HG03432 (cell line): Measurements from ENCODE around the gene HOXA4.

Source experiments
- ATAC-seq: cut with Tn5 transposase; IDR thresholded peaks from one replicate; pipeline ENCODE4 v1.9.1; 2021; ENCODE audit warnings: mild to moderate bottlenecking, moderate library complexity; ENCODE audit not compliant: unreplicated experiment

The HOXA4 gene

DNA sequence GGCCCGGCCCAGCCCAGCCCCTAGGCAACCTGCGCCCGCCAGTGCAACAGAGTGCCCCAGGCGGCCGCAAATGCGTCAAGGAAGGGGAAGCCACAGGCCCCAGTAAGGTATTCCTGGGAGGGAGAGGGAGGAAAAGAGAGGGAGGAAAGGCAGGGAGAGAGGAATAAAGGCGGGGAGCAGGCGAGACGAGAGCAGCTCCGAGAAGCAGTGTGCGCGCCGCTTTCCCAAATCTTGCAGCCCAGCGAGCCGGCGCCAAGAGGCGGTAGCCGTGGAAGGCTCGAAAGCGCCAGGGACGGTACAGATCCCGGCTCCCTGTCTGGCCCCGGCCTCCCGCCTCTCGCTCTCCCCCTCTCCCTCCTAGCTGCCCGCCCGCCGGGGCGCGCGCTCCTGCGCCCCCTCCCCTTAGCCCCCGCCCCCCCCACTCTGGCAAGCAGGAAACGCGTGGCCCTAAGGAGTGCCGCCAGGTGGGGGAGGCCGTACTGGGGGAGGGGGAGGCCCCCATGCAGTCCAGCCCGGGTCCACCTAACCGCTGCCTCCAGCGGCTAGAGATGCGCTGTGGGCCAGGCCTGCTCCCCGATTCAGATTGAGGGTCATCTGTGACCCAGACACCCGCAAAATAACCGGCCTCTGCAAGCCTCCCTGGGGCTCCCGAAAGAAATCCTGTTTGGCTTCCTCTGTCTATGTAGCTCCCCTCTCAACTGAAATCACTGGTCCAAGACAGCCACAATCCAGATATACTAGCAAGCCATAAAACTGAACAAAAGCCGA, 39.3 kb upstream of the HOXA4 start:
- ATAC-seq, result no peak

GRCh38 chr7:27168265-27168947, 37.8 kb upstream of the HOXA4 start:
- ATAC-seq, result no peak

DNA sequence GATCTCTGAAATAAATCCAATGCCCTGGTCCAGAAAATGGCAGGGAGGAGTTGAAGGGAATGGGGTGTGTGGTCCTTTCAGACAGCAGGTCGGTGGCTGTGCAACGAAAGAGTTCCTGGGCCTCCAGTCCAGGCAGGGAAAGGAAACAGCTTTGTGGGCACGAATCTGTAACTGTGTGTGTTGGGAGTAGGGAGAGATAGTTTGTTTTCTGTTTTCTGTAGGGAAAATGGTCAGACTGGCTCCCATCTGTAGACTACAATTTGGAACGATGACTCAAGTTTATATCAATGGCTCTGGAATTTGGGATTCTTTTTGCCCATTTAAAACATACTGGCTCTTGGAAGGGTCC, 37.3 kb upstream of the HOXA4 start:
- ATAC-seq, result no peak

DNA sequence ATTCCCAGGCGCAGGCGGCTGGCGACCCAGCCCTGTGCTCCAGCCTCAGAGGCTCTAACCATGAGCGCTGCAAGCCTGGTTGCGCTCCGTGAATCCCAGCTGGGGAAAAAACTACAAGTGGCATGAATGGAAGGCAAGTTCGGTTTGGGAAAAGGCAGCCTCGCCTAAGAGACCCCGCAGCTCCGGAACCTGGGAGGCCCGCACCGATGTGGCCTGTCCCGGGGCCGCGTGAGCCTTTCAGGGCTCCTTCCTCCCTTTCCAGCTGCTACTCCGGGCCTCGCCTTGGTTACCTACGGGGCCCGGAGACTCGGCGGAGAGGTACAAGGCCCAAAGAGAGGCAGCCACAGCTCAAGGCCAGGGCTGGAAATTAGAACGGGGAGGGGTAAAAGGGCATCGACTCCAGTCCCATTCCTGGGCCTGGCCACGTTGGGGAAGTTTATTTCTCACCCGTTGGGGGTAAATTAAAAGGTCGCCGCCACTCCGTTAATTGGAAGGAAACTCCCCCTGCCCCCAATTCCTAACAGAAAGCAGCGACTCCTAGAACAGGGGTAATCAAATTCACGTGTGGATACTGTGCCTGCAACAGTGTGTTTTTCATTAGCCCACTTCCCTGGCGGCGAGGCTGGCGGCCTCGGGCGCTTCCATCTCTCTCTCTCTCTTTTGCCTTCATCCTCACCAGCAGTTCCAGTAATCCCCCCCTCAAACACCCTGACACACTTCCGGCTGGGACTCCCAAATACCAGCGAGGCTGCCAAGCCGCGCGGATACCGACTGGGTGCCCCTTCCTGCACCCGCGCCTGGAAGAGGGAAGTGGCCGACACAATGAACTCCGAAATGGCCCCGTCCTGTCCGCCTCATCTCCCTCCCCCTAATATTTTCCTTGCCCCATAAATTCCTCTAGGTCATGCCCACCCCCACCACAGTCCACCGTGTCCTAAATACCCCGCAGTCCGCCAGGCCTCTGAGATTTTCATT, 36.3 kb upstream of the HOXA4 start:
- no peak for ATAC-seq

DNA sequence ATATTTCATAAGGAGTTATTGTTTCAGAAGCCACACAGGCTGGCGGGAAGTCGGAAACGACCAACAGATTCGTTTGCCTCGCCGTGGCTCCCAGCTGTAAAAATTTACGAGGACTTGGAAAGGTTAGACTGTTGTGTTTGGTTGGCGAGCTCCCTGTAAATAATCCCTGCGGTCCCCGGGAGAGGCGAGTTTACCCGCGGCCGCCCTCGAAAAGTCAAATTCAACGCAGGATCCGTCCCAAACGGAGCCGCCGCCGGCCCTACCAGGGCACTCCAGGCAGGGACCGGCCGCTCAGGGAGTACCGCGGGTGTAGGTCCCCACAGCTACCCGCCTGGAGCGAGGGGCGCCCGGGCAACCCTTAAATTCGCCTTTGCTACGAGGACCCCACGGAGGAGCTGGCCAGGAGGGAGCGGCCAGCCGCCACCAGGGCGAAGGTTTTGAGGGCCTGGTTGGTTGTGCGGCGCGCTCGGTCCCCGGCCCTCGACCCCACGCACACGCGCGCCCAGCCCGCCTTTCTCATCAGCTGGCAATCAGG, 35.5 kb upstream of the HOXA4 start:
- no peak for ATAC-seq

GRCh38 chr7:27165089-27165995, 34.8 kb upstream of the HOXA4 start, which contains the start of gene HOXA9:
Gene HOXA9, minus strand, starts transcription at chr7:27165537. Its CDS starts 80 bp downstream, at chr7:27165457.
- no peak for ATAC-seq

DNA sequence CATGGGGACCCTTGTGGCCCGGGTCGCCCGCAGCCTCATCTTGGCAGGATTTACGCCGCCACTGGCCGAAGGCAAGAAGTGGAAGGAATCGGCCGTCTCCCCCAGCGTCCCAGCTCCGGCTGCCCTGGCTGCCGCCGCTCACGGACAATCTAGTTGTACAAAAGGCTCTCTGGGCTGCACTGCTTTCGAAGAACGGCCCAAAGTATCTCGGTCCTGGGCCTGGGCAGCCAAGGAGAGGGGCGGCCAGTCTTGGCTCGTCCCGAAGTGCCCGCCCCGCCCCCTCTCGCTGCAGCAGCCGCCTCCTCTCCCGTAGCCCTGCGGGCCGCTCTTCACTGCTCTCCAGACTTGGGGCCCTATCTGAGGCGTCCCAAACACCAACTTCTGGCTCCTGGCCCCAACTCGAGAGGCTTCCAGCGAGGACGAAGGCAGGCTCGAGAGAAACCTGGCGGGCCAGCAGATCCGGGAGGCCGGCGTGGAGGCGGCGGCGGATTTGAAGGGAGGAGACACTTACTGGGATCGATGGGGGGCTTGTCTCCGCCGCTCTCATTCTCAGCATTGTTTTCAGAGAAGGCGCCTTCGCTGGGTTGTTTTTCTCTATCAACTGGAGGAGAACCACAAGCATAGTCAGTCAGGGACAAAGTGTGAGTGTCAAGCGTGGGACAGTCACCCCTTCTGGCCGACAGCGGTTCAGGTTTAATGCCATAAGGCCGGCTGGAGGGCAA, 34.0 kb upstream of the HOXA4 start:
- ATAC-seq, result no peak

DNA sequence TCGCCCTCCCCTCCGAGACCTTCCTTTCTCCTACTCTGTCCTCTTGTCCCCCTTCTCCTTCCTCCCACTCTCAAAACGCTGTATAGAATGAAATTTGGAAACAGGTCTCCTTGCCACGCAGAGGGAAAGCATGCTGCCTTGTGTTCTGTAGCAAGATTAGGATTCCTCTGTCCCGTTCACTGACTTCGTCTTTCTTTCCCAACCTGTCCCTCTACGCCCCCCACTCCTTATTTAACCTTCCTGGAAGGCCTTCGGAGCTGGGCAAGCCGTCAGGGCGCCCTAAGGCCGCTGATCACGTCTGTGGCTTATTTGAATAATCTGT, 33.4 kb upstream of the HOXA4 start:
- no peak for ATAC-seq

DNA sequence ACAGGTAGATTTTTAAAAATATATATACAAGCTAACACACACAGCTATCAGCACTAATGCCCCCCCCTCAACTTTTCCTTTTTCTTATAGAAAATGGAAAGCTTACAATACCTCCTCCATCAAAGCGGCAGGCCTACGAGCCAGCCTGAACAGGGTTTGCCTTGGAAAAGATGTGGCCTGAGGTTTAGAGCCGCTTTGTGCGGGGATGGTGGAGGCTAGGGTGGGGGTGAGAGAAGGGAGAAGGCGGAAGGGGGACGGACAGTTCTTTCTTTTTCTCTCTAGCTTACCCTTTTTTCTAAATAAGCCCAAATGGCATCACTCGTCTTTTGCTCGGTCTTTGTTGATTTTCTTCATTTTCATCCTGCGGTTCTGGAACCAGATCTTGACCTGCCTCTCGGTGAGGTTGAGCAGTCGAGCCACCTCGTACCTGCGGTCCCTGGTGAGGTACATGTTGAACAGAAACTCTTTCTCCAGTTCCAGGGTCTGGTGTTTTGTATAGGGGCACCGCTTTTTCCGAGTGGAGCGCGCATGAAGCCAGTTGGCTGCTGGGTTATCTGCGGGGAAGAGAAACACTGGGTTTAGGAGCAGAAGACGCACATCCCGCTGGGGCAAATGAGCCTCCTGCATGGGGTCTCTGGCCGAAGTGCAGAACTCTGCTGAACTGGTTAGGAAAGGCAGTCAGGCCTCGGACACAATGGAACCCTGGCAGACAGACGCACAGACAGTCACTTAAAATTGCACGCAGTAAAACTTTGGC, 32.9 kb upstream of the HOXA4 start:
- no peak for ATAC-seq

- no peak for ATAC-seq
These were observed 32.2 kb upstream of the HOXA4 start for GRCh38 chr7:27162561-27163287.

- ATAC-seq, result no peak
These were observed 31.4 kb upstream of the HOXA4 start for GRCh38 chr7:27161721-27162560.

GRCh38 chr7:27161214-27161720, 30.7 kb upstream of the HOXA4 start:
- no peak for ATAC-seq

DNA sequence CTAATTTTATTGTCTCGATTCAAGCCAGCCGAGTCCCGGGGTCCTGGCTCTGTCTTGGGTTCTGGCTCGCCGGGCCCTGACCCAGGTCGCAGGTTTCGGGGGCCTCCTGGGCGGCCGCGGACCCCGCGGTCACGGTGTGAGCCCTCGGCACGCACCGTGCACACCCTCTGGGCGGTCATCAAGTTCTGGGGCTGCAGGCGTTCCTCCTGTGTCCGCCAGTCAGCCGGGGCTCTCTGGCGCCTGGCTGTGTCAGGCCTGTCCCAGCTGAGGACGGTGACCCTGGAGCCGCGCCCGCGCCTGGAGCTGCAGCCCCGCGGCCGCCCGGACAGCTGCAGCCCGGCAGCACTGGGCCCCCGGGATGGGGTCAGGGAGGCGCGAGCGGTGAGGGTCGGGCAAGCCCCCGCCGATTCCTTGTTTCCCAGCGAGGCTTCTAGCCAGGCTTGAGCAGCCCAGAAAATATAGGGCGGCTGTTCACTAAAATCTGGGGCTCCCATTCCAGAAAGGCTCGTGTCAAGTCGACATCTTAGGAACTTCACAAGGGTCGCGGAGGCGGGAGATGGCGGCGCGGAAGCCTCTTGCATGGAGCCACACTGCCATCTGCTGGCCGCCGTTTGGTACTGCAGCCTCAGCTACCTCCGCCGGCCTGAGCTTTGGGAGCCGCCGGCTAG, 30.1 kb upstream of the HOXA4 start:
- ATAC-seq, result peak; percentile 62

GRCh38 chr7:27160145-27160545, 29.6 kb upstream of the HOXA4 start:
- peak; percentile 22 for ATAC-seq

- no peak for ATAC-seq
These were observed 28.9 kb upstream of the HOXA4 start for GRCh38 chr7:27159266-27160144.
